Lower leg skin (tissue), 4 donors: ENCODE measurements around the gene CSNK1G1. TPM values are rescaled to one million over a fixed set of nuclear protein-coding genes. Genes with fewer than 3 reads are reported as not detected.
"Not testable (repeated sequence)": the region's sequence is repeated elsewhere in the genome, so short reads cannot be mapped to it uniquely, and the experiment has no call there.

ENCODE experiments used
- DNase-seq, 2 donors: peaks; one replicate each; pipeline ENCODE4 v3.0.0-alpha.2; 2019; ENCODE audit warnings: low spot score in 2 of 2
- H3K4me3 ChIP-seq: fragments of 200-600 bp; sonication (generic); 2 replicates; pipeline ENCODE4 v1.5.1; 2017; ENCODE audit warnings: mild to moderate bottlenecking, low read depth; ENCODE audit not compliant: poor library complexity, severe bottlenecking
- POLR2A ChIP-seq, 2 donors: fragments of 450-650 bp; IDR thresholded peaks; one replicate each; pipeline ENCODE4 v1.6.1; 2016 to 2017; ENCODE audit warnings: antibody characterized with exemption in 2 of 2, mild to moderate bottlenecking in 1 of 2, moderate library complexity in 1 of 2
- WGBS, 2 donors: methylation state at CpG; one replicate each; pipeline ENCODE4 v1.1.5; 2018; 5-methylcytosine and 5-hydroxymethylcytosine counted together
- intact Hi-C: fragments of 100-400 bp; cut with DNase I; formaldehyde crosslinking; loops from one replicate; pipeline ENCODE4 v1.15.0; 2023; ENCODE audit warnings: low total_unique reads
- total RNA-seq, 4 donors: library from RNA; depleted of rRNA; stranded (reverse); fragments of >200 nt; gene quantifications; one replicate each; pipeline ENCODE4 v1.1.0, GENCODE V29; 2016
- TF ChIP-seq, protein P1 (sequence below), 3 donors: fragments of 450-650 bp; IDR thresholded peaks; one replicate each; pipeline ENCODE4 v1.5.1; 2016; ENCODE audit warnings: antibody characterized with exemption in 3 of 3, mild to moderate bottlenecking in 3 of 3, moderate library complexity in 2 of 3

CSNK1G1 gene
- total RNA-seq, 4 donors from 2014 or later: 11.9 to 16.7 (median 14.1) TPM

- 90 to 92% methylated on average over 2 of the region's 2 CpGs for WGBS, 2 donors
- intact Hi-C loops: no loop called here
- no peak overlapping the region for H3K4me3 ChIP-seq
- TF ChIP-seq, protein P1, sequence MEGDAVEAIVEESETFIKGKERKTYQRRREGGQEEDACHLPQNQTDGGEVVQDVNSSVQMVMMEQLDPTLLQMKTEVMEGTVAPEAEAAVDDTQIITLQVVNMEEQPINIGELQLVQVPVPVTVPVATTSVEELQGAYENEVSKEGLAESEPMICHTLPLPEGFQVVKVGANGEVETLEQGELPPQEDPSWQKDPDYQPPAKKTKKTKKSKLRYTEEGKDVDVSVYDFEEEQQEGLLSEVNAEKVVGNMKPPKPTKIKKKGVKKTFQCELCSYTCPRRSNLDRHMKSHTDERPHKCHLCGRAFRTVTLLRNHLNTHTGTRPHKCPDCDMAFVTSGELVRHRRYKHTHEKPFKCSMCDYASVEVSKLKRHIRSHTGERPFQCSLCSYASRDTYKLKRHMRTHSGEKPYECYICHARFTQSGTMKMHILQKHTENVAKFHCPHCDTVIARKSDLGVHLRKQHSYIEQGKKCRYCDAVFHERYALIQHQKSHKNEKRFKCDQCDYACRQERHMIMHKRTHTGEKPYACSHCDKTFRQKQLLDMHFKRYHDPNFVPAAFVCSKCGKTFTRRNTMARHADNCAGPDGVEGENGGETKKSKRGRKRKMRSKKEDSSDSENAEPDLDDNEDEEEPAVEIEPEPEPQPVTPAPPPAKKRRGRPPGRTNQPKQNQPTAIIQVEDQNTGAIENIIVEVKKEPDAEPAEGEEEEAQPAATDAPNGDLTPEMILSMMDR (IDR thresholded peaks at IDR 0.05): no peak
- TF ChIP-seq POLR2A (IDR thresholded peaks at IDR 0.05): no peak
- no peak for DNase-seq
Observed at GRCh38 chr15:64229129-64229724, 126.7 kb downstream of the CSNK1G1 start.

DNA sequence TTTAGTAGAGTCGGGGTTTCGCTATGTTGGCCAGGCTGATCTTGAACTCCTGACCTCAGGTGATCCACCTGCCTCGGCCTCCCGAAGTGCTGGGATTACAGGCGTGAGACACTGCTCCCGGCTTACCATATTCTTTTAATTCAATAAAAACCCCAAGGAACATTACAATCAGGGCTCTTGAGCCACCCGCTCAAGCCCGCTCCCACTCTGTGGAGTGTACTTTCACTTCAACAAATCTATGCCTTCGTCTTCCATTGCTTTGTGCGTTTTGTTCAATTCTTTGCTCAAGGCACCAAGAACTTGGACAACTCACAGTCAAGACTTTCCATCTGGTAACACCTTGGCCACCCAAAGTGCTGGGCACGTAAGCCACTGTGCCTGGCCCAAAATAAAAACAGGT is 130.2 kb downstream of the CSNK1G1 start:
- intact Hi-C loops: no loop called here
- H3K4me3 ChIP-seq: no peak overlapping the region
- TF ChIP-seq, protein P1 (IDR thresholded peaks at IDR 0.05): no peak
- TF ChIP-seq POLR2A (IDR thresholded peaks at IDR 0.05): no peak
- DNase-seq: no peak
- 95 to 96% methylated on average over 11 of the region's 11 CpGs for WGBS, 2 donors

GRCh38 chr15:64224511-64224910 is 131.5 kb downstream of the CSNK1G1 start:
- TF ChIP-seq, protein P1 (IDR thresholded peaks at IDR 0.05): no peak
- no peak for TF ChIP-seq POLR2A (IDR thresholded peaks at IDR 0.05)
- WGBS, 2 donors: 27 to 33% methylated on average over 2 of the region's 2 CpGs
- intact Hi-C loops: no loop called here
- H3K4me3 ChIP-seq: no peak overlapping the region
- DNase-seq: no peak

- no peak for DNase-seq
- TF ChIP-seq, protein P1 (IDR thresholded peaks at IDR 0.05): no peak
- no peak for TF ChIP-seq POLR2A (IDR thresholded peaks at IDR 0.05)
- no peak overlapping the region for H3K4me3 ChIP-seq
- intact Hi-C loops: no loop called here
Observed at GRCh38 chr15:64223882-64224281, 132.1 kb downstream of the CSNK1G1 start.

- no peak for DNase-seq
- TF ChIP-seq, protein P1 (IDR thresholded peaks at IDR 0.05): no peak
- no peak for TF ChIP-seq POLR2A (IDR thresholded peaks at IDR 0.05)
- intact Hi-C loops: no loop called here
- H3K4me3 ChIP-seq: no peak overlapping the region
- 91 to 93% methylated on average over 3 of the region's 3 CpGs for WGBS, 2 donors
Observed at GRCh38 chr15:64222573-64223366, 133.2 kb downstream of the CSNK1G1 start.

GRCh38 chr15:64221911-64222310 is 134.1 kb downstream of the CSNK1G1 start:
- 95 to 100% methylated on average over 1 of the region's 1 CpG for WGBS, 2 donors
- intact Hi-C loops, H3K4me3 ChIP-seq, DNase-seq: not testable (repeated sequence)

DNA sequence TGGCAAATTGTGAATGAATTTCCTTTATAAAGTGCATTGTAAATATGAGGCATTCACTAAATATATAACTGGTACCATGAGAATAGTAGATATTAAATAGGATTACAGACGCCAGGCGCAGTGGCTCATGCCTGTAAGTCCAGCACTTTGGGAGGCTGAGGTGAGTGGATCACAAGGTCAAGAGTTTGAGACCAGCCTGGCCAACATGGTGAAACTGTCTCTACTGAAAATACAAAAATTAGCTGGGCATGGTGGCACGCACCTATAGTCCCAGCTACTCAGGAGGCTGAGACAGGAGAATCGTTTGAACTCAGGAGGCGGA is 138.6 kb downstream of the CSNK1G1 start:
- DNase-seq, intact Hi-C loops, H3K4me3 ChIP-seq: not testable (repeated sequence)
- 97 to 99% methylated on average over 5 of the region's 5 CpGs for WGBS, 2 donors
